ENCODE measurements around the gene ZFY.

ZFY gene

GRCh38 chrY:2934861-2935715, at the start of gene ZFY:
ZFY (plus strand) TSS chrY:2935381; CDS start chrY:2953937, 18,556 bp downstream.
- TF ChIP-seq GATA1 (IDR thresholded peaks at IDR 0.05; ENCODE audit: low read depth, low read length) (no peak), POLR2A (IDR thresholded peaks at IDR 0.05; ENCODE audit: low read length) (no peak)
- peak; percentile 87 to 91 for DNase-seq

DNA sequence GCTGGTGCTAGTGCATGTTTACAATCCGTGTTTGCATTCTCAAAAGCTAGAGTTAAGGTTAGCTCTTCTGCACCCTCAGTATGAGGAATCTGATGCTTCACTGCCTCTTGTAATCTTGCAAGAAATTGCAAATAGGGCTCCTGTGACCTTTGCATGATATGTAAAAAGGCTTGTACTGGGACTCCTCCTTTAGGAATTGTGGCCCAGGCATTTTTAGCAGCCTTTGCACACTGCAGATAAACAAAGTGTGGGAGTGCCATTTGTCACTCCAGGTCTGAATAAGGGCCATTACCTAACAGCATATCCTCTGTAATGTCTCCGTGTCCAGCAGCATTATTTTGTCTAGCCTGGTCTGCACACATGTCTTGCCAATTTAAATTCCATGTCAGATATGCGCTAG, 49.3 kb upstream of the ZFY start:
- no peak for DNase-seq
- TF ChIP-seq POLR2A (IDR thresholded peaks at IDR 0.05; ENCODE audit: low read length) (no peak), GATA1 (IDR thresholded peaks at IDR 0.05; ENCODE audit: low read depth, low read length) (no peak)

DNA sequence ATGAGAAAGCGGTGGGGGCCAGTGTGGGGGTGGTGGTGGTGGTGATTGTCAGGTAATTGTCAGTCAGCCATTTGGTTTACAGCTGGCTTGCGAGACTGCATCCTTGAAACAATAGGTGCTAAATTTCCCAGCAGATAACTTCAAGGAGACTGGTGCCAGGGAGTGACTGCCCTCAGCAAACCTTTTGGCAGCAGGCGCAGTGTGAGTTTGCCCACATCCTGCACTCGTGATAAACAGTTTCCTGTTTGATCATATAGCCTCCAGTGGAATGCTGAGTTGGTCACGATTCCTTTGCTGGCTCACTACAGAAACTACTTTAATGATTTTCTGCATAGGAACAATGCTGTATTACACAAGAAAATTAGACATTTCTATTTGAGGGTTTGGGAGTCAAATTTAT, 47.8 kb upstream of the ZFY start:
- DNase-seq, result no peak

DNA sequence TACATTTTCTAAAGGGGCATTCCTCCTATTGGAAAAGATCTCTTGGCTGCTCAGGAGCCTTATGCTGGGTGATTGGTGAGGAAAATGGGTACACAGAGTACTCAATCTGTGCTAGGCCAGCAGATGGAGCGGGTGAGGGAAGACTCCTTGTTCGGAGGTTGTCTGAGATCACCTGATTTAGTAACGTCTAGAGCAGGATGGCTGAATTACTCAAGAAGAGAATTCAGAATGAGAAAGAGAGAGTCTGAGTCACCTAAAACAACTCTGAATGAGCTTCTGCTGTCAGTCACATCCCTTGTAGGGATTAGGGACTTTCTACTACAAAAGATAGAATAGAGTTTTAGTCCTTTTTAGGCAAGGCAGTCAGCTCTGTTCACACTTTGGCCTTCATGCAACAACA, 47.2 kb upstream of the ZFY start:
- TF ChIP-seq GATA1 (IDR thresholded peaks at IDR 0.05; ENCODE audit: low read depth, low read length), result no peak
- TF ChIP-seq POLR2A (IDR thresholded peaks at IDR 0.05; ENCODE audit: low read length), result no peak
- DNase-seq, result no peak

More for the DNA sequence above, 47.8 kb upstream of the ZFY start:
- TF ChIP-seq POLR2A (IDR thresholded peaks at IDR 0.05; ENCODE audit: low read length) (no peak), GATA1 (IDR thresholded peaks at IDR 0.05; ENCODE audit: low read depth, low read length) (no peak)

GRCh38 chrY:2893471-2893870, 41.7 kb upstream of the ZFY start:
- no peak for DNase-seq
- TF ChIP-seq POLR2A (IDR thresholded peaks at IDR 0.05; ENCODE audit: low read length) (no peak), GATA1 (IDR thresholded peaks at IDR 0.05; ENCODE audit: low read depth, low read length) (no peak)

GRCh38 chrY:2896050-2896449, 39.1 kb upstream of the ZFY start:
- no peak for DNase-seq
- no peak for TF ChIP-seq POLR2A (IDR thresholded peaks at IDR 0.05; ENCODE audit: low read length)
- TF ChIP-seq GATA1 (IDR thresholded peaks at IDR 0.05; ENCODE audit: low read depth, low read length), result no peak

DNA sequence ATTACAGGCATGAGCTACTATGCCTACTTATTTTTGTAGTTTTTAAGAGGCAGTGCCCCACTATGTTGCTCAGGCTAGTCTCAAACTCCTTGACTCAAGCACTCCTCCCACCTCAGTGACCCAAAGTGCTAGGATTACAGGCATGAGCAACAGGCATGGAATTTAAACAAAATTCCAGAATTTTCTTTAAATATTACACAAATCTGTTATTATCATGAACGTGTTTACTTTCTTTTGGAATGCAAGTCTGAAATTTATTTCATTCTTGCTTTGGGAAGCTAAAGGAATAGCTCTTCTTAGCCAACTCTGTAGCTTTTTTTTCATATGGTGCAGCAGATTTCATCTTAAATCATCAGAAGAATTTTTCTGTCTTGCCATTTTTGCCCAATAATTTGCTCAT, 27.8 kb upstream of the ZFY start:
- TF ChIP-seq GATA1 (IDR thresholded peaks at IDR 0.05; ENCODE audit: low read depth, low read length) (no peak), POLR2A (IDR thresholded peaks at IDR 0.05; ENCODE audit: low read length) (no peak)
- no peak for DNase-seq

DNA sequence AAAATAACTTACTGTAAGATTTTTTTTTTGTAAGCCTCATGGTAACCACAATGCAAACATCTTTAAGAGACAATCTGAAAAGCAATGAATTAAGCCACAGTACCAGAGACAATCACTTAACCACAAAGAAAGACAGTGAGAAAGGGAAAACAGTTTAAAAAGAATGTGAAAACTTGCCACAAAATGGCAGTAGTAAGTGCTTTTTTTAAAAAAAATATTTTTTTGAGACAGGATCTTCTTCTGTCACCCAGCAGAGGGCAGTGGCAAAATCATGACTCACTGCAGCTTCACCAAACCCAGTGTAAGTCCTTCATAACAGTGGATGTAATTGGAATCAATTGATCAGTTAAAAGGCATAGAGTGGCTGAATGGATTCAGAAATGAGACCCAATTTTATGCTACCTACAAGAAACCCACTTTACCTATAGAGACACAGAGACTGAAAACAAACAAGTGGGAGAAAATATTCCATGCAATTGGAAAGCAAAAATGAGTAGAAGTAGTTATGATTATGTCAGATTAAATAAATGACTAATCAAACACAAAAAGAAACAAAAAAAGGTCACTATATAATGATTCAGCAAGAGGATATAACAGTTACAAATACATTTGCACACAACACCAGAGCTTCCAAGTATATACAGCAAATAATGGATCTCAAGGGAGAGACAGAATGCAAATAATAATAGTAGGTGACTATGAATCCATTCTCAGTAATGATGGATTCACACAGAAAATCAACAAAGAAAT, 21.9 kb upstream of the ZFY start:
- TF ChIP-seq GATA1 (IDR thresholded peaks at IDR 0.05; ENCODE audit: low read depth, low read length), result no peak
- no peak for TF ChIP-seq POLR2A (IDR thresholded peaks at IDR 0.05; ENCODE audit: low read length)
- peak; percentile 68 to 73 for DNase-seq

DNA sequence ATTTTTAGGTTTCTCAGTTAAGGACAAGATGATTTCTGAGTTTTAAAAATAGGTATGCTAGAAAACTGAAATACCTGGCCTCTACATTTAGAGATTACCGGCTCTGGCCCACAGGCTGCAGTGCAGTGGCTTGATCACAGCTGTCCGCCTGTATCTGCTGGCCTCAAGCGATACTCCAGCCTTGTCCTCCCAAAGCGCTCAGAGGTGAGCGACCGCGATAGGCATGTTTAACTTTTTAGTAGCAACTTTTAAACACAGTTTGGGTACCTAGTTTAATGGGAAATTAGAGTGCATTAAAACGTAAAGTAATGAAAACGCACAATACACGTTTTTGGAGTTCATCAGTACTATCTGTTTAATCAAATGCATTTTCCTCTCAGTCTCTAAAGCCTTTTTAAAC, 1.1 kb upstream of the ZFY start:
- peak; percentile 68 to 78 for DNase-seq
- no peak for TF ChIP-seq POLR2A (IDR thresholded peaks at IDR 0.05; ENCODE audit: low read length)
- no peak for TF ChIP-seq GATA1 (IDR thresholded peaks at IDR 0.05; ENCODE audit: low read depth, low read length)

- TF ChIP-seq POLR2A (IDR thresholded peaks at IDR 0.05; ENCODE audit: low read length) (no peak), GATA1 (IDR thresholded peaks at IDR 0.05; ENCODE audit: low read depth, low read length) (no peak)
- peak; percentile 94 to 97 for DNase-seq
Observed at GRCh38 chrY:2935716-2936435, 695 bp downstream of the ZFY start.

- TF ChIP-seq POLR2A (IDR thresholded peaks at IDR 0.05; ENCODE audit: low read length) (no peak), GATA1 (IDR thresholded peaks at IDR 0.05; ENCODE audit: low read depth, low read length) (no peak)
- DNase-seq, result no peak
Observed at GRCh38 chrY:2936436-2936750, 1.2 kb downstream of the ZFY start.

DNA sequence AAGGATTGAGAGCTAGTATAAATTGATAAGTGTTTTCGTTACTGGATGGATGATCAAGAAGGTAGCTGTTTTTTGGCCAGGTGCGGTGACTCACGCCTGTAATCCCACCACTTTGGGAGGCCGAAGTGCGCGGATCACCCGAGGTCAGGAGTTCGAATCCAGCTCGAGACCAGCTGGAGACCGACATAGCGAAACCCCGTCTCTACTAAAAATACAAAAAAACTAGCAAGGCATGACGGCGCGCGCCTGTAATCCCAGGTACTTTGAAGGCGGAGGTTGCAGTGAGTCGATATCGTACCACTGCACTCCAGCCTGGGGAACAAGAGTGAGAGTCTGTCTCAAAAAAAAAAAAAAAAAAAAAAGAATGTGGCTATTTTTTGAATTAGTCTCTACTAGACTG, 2.0 kb downstream of the ZFY start:
- DNase-seq, result no peak
- TF ChIP-seq GATA1 (IDR thresholded peaks at IDR 0.05; ENCODE audit: low read depth, low read length) (no peak), POLR2A (IDR thresholded peaks at IDR 0.05; ENCODE audit: low read length) (no peak)

DNA sequence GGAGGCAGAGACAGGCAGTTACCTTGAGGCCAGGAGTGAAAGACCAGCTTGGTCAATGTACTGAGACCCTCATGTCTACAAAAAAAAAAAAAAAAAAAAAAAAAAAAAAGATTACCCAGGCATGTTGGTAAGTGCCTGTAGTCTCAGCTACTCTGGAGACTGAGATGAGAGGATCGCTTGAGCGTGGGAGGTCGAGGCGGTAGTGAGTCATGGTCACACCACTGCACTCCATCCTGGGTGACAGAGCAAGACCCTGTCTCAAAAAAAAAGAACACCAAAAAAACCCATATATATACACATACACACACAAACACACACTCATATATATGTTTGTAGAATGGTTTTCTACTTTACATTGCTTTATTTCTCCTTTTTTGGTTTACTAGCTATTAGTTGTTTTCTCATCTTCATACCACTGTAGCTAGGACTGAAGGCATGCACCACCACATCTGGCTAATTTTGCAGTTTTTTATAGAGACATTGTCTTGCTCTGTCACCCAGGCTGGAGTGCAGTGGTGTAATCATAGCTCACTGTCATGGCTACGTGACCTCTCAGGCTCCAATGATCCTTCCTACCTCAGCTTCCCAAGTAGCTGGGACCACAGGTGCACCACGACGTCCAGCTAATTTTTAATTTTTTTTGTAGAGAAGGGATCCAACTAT, 14.5 kb downstream of the ZFY start:
- DNase-seq, result no peak
- TF ChIP-seq POLR2A (IDR thresholded peaks at IDR 0.05; ENCODE audit: low read length) (no peak), GATA1 (IDR thresholded peaks at IDR 0.05; ENCODE audit: low read depth, low read length) (no peak)

GRCh38 chrY:2950655-2951054, 15.5 kb downstream of the ZFY start:
- no peak for TF ChIP-seq GATA1 (IDR thresholded peaks at IDR 0.05; ENCODE audit: low read depth, low read length)
- no peak for TF ChIP-seq POLR2A (IDR thresholded peaks at IDR 0.05; ENCODE audit: low read length)
- DNase-seq, result peak in 1 of 2 experiments; percentile 6
